Ectodermal cell (in vitro differentiated cells): ENCODE results near the gene IFNG-AS1.

Source experiments
- H3K27ac ChIP-seq: 2 replicates; pipeline ENCODE4 v1.7.0; 2013; ENCODE audit warnings: mild to moderate bottlenecking, low read depth, low read length; ENCODE audit not compliant: insufficient read depth, poor library complexity, severe bottlenecking
- H3K27me3 ChIP-seq: 2 replicates; pipeline ENCODE4 v1.7.0; 2013; ENCODE audit warnings: mild to moderate bottlenecking, low read length; ENCODE audit not compliant: insufficient read depth, control insufficient read depth, poor library complexity, severe bottlenecking
- H3K36me3 ChIP-seq: one replicate; pipeline ENCODE4 v1.7.0; 2013; ENCODE audit warnings: low read length; ENCODE audit not compliant: control insufficient read depth, insufficient read depth
- H3K4me1 ChIP-seq: one replicate; pipeline ENCODE4 v1.7.0; 2013; ENCODE audit warnings: low read length; ENCODE audit not compliant: control insufficient read depth, insufficient read depth
- H3K4me3 ChIP-seq: 2 replicates; pipeline ENCODE4 v1.7.0; 2013; ENCODE audit warnings: low read depth, low read length, control low read depth; ENCODE audit not compliant: insufficient read depth
- H3K9me3 ChIP-seq: 2 replicates; pipeline ENCODE4 v1.7.0; 2013; ENCODE audit warnings: mild to moderate bottlenecking, low read length, moderate library complexity; ENCODE audit not compliant: control insufficient read depth
- WGBS, 2 experiments: methylation state at CpG; one replicate each; pipeline ENCODE4 v1.1.7; 2013; ENCODE audit warnings: missing lambda C conversion rate in 2 of 2; 5-methylcytosine and 5-hydroxymethylcytosine counted together

Gene IFNG-AS1

DNA sequence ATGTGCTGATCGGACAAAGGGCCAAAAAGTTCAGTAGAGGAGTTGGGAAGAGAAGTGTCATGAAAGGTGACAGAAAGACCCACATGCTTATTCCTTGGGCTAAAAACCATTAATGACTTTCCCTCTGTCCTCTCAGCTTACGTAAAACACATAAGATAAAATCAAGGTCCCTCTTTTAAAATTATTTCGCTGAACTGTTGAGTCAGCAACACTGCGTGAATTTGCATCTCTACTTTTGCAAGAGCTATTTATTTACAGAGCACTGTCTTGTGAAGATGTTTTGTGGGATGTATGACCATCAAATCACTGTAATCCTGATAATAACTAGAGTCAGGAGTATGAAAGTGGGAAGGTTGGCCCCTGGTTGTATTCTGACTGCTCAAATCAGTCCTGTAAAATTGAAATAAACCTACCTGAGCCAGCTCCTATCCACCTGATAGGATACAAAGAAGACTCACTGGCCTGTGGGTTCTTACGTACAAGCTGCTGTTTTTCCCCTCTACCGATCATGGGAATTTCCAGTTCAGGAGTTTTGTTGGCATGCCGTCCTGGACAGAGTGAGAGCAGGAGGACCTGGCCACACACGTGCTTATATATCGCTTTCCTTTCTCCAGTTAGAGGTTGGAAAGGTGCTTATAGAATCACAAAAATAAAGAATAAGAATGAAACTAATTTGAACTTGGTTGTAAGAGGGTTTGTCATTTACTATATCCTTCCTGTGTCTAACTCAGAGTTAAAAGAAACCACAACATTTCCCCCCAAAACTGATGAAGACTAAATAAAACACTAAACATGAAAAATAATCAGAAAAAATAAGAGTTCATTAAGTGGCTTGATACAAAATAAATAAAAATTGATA is 42.9 kb downstream of the IFNG-AS1 start:
- 80 to 83% methylated on average over 9 of the region's 9 CpGs for WGBS, 2 experiments
- Histone ChIP-seq H3K27me3 (no peaks in the 10 kb centered on the region), H3K9me3 (no peaks in the 10 kb centered on the region), H3K4me3 (no peak overlapping the region), H3K27ac (no peak overlapping the region), H3K36me3 (no peaks in the 10 kb centered on the region), H3K4me1 (no peaks in the 10 kb centered on the region)

DNA sequence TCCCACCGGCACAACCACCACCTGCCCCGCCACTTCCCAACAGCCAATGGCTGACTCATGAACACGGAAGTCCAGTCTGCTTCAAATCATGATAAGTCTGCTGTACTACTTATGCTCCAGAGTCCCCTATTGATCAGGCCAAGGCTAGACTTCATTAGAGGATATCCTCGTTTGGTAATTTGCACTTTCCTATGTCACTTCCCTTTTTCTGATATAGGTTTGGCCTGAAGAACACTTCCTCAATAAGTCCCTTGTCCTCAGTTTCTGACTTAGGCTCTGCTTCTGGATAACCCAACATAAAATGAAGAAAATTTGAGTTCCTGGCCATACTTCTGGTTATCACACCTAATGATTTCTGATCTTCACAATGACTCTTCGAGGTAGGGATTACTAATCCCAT is 45.3 kb downstream of the IFNG-AS1 start:
- Histone ChIP-seq H3K4me3 (no peak overlapping the region), H3K36me3 (no peaks in the 10 kb centered on the region), H3K9me3 (no peaks in the 10 kb centered on the region), H3K4me1 (no peaks in the 10 kb centered on the region), H3K27ac (no peak overlapping the region), H3K27me3 (no peaks in the 10 kb centered on the region)
- WGBS, 2 experiments: 95 to 96% methylated on average over 5 of the region's 5 CpGs

- no peaks in the 10 kb centered on the region for H3K27me3 ChIP-seq
- no peak overlapping the region for H3K4me3 ChIP-seq
- H3K36me3 ChIP-seq: no peaks in the 10 kb centered on the region
- H3K9me3 ChIP-seq: no peaks in the 10 kb centered on the region
- no peak overlapping the region for H3K27ac ChIP-seq
- WGBS, 2 experiments: 88 to 89% methylated on average over 7 of the region's 7 CpGs
- H3K4me1 ChIP-seq: no peaks in the 10 kb centered on the region
Measured at GRCh38 chr12:68036642-68037041, 47.4 kb downstream of the IFNG-AS1 start.

DNA sequence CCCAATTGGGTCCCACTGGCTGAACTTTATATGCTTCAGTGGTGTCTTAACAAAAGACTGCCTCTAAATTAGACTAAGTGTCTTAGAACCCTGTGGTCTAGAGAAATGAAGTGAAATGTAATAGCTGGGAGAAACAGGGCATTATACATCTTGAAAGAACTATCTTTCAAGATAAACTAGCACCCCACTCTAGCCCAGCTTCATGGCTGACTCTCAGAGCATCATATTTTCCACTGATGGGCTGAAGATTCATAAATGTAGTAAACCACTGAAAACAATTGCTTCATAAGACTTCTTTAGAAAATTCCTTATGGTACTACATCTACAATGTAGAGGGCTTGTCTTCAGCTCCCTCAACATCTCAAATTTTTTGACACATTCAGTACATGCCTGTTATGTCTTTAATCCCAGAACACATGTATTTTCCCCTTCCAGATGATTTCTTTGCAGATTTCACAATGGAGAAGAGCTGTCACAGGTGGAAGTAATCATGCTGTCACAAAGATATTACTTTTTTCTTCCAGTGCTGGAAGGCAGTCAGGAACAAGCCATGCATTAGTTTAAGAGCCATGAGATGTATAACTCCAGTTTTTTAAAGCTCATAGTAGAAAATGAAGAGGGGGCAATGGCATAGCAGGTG is 48.5 kb downstream of the IFNG-AS1 start:
- no peaks in the 10 kb centered on the region for H3K4me1 ChIP-seq
- H3K9me3 ChIP-seq: no peaks in the 10 kb centered on the region
- no peak overlapping the region for H3K27ac ChIP-seq
- no peak overlapping the region for H3K4me3 ChIP-seq
- no peaks in the 10 kb centered on the region for H3K27me3 ChIP-seq
- H3K36me3 ChIP-seq: no peaks in the 10 kb centered on the region

GRCh38 chr12:68038650-68039049 is 49.4 kb downstream of the IFNG-AS1 start:
- Histone ChIP-seq H3K27me3 (no peaks in the 10 kb centered on the region), H3K4me1 (no peaks in the 10 kb centered on the region), H3K36me3 (no peaks in the 10 kb centered on the region), H3K4me3 (no peak overlapping the region), H3K9me3 (no peaks in the 10 kb centered on the region), H3K27ac (no peak overlapping the region)
- 91 to 93% methylated on average over 3 of the region's 3 CpGs for WGBS, 2 experiments

DNA sequence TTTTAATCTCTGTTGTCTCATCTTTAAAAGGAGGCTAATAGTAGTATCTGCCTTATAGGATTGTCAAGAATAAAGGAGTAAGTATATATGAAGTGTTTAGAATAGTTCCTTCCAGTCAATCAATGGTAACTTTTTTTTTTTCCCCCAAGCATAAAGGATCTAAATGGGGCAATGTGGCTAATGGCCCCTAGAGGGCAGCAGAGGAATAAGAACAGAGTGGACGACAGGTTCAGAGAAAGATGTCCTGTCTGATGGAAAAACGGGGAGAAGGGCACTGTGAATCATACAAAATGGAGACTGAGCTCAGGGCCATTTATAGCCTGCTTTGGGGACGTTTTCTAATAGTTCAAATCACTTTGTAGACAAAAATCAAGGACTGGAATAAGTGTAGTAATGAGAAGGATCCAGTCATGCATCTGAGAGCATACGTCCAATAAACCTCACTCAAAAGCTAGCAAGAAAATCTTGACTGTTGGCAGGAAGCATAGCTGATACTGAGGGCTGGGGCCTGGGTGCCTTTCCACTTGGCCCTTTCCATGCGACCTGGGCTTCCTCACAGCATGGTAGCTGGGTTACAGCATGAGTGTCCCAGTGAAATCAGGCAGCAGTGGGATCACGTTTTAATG is 51.3 kb downstream of the IFNG-AS1 start:
- Histone ChIP-seq H3K36me3 (no peaks in the 10 kb centered on the region), H3K9me3 (no peaks in the 10 kb centered on the region), H3K27me3 (no peaks in the 10 kb centered on the region), H3K27ac (no peak overlapping the region), H3K4me1 (no peaks in the 10 kb centered on the region), H3K4me3 (no peak overlapping the region)
- WGBS, 2 experiments: 40 to 42% methylated on average over 6 of the region's 6 CpGs

- Histone ChIP-seq H3K36me3 (no peaks in the 10 kb centered on the region), H3K27ac (no peak overlapping the region), H3K27me3 (no peaks in the 10 kb centered on the region), H3K4me1 (no peaks in the 10 kb centered on the region), H3K9me3 (no peaks in the 10 kb centered on the region), H3K4me3 (no peak overlapping the region)
- 84 to 88% methylated on average over 6 of the region's 6 CpGs for WGBS, 2 experiments
Measured at GRCh38 chr12:68042212-68042699, 53.0 kb downstream of the IFNG-AS1 start.

DNA sequence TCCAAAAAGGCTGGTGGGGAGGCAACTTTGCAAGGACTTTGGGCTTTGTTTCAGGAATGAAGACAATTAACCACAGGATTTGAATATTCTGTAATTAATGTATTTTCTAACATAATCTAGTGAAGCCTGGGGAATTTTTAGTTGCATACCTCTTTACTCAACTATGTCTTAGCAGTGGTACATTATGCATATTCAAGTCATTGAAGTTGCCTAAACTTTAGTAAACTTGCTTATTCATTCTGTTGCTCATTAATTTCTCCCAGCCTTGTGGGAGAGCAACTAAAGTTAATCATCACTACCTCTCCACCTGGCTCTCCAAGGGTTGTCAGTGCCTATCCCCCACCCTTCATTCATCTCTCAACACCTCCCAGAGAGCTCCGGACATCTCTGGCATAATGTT is 54.2 kb downstream of the IFNG-AS1 start:
- Histone ChIP-seq H3K4me1 (no peaks in the 10 kb centered on the region), H3K36me3 (no peaks in the 10 kb centered on the region), H3K9me3 (no peaks in the 10 kb centered on the region), H3K27ac (no peak overlapping the region), H3K27me3 (no peaks in the 10 kb centered on the region), H3K4me3 (no peak overlapping the region)
- WGBS, 2 experiments: 100% methylated on average over 1 of the region's 1 CpG

DNA sequence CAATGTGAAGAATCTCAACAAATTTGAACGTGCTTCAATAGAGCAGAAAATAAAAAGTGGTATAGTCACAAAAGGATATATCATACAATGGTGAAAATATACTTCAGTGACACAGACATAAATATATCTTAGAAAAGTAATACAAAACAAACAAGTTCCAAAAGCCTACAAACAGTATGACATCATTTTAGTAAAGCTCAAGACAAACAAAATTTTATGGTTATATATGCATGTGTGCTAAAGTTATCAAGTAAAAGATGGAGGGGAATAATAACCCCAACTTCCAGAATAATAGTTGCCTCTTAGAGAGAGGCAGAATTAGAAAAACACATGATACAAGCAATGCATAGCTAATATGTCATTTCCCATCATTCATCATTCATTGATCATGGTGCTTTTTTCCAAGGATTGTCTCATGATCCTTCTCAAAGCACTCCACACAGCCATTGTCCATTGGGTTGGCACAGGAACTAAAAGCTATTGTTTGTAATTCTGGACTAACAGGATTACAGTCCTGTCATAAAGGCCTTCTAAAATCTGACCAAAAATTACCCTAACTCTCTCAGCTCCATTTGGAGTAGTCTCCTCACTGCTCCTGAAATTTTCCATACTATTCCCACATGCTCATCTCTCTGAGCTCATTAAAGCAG is 59.5 kb downstream of the IFNG-AS1 start:
- H3K36me3 ChIP-seq: no peaks in the 10 kb centered on the region
- no peak overlapping the region for H3K4me3 ChIP-seq
- no peaks in the 10 kb centered on the region for H3K9me3 ChIP-seq
- no peaks in the 10 kb centered on the region for H3K4me1 ChIP-seq
- 88% methylated on average over 1 of the region's 1 CpG; no CpG with 5 or more reads in 1 of the 2 experiments for WGBS, 2 experiments
- no peak overlapping the region for H3K27ac ChIP-seq
- no peaks in the 10 kb centered on the region for H3K27me3 ChIP-seq

DNA sequence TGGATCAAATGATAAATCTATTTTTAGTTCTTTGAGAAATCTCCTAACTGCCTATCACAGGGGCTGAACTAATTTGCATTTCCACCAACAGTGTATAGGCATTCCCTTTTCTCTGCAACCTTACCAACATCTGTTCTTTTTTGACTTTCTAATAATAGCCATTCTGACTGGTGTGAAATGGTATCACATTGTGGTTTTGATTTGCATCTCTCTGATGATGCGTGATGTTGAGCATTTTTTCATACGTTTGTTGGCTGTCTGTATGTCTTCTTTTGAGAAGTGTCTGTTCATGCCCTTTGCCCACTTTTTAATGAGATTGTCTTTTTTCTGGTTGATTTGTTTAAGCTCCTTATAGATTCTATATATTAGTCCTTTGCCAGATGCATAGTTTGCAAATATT is 67.1 kb downstream of the IFNG-AS1 start:
- Histone ChIP-seq H3K9me3 (peaks cover 2% of the 10 kb centered on the region), H3K36me3 (no peaks in the 10 kb centered on the region), H3K27me3 (no peaks in the 10 kb centered on the region), H3K4me3 (no peak overlapping the region), H3K4me1 (no peaks in the 10 kb centered on the region), H3K27ac (no peak overlapping the region)
- WGBS, 2 experiments: 88 to 93% methylated on average over 2 of the region's 2 CpGs
